Coronary artery (tissue), 2 donors: ENCODE data around the gene DHRS13.

Experiments used
- DNase-seq: peaks from one replicate; pipeline ENCODE4 v3.0.0-alpha.2; 2017; ENCODE audit warnings: low spot score
- H3K27ac ChIP-seq, 2 donors: fragments of 200-600 bp; sonication (generic); one replicate each; pipeline ENCODE4 v1.5.1; 2016 to 2019
- H3K4me3 ChIP-seq: fragments of 200-600 bp; sonication (generic); 2 replicates; pipeline ENCODE4 v1.5.1; 2016; ENCODE audit warnings: mild to moderate bottlenecking, moderate library complexity
- TF ChIP-seq, protein P1 (sequence below): fragments of 200-600 bp; sonication (generic); IDR thresholded peaks from one replicate; pipeline ENCODE4 v1.5.1; 2019; ENCODE audit warnings: antibody characterized with exemption

Gene DHRS13

DNA sequence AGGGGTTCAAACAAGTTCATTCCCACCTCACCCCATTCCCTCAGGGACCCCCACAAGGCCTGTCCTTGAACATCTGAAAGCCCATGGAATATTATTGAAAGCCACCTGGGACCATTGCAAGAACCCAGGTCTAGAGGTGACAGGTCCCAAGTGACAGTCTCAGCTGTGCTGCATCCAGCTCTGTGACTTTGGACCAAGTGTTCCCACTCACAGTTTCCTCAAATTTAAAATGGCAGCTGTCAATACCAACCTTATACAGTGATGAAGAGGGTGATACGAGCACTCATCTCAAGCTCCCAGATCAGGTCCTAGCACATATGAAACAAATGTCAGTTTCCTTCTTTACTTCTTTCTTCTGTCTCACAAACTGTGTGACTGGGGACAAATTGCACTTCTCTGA lies 38.9 kb downstream of the DHRS13 start:
- Histone ChIP-seq H3K27ac (no peak overlapping the region), H3K4me3 (no peak overlapping the region)
- DNase-seq: no peak
- TF ChIP-seq, protein P1, sequence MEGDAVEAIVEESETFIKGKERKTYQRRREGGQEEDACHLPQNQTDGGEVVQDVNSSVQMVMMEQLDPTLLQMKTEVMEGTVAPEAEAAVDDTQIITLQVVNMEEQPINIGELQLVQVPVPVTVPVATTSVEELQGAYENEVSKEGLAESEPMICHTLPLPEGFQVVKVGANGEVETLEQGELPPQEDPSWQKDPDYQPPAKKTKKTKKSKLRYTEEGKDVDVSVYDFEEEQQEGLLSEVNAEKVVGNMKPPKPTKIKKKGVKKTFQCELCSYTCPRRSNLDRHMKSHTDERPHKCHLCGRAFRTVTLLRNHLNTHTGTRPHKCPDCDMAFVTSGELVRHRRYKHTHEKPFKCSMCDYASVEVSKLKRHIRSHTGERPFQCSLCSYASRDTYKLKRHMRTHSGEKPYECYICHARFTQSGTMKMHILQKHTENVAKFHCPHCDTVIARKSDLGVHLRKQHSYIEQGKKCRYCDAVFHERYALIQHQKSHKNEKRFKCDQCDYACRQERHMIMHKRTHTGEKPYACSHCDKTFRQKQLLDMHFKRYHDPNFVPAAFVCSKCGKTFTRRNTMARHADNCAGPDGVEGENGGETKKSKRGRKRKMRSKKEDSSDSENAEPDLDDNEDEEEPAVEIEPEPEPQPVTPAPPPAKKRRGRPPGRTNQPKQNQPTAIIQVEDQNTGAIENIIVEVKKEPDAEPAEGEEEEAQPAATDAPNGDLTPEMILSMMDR: no peak

DNA sequence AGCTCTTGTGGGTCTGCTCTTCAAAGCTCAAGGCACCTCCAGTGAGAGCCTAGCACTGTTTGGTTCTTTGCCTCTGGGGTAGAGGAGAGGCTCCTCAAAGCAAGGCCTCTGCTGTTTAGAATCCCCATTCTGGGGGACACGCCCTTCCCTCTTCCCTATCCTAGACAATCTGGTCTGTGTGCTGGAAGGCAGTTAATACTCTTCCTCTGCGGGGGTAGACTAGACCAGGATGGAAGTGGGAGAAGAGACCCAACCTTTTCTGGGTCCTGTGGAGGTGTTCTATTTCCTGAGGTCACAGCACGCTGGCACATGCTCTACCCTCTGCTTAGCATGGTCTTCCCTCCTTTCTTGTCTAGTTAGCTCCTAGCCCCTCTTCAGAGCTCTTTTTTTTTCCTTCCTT lies 40.3 kb downstream of the DHRS13 start:
- TF ChIP-seq, protein P1: no peak
- Histone ChIP-seq H3K4me3 (no peak overlapping the region), H3K27ac (no peak overlapping the region)
- no peak for DNase-seq

DNA sequence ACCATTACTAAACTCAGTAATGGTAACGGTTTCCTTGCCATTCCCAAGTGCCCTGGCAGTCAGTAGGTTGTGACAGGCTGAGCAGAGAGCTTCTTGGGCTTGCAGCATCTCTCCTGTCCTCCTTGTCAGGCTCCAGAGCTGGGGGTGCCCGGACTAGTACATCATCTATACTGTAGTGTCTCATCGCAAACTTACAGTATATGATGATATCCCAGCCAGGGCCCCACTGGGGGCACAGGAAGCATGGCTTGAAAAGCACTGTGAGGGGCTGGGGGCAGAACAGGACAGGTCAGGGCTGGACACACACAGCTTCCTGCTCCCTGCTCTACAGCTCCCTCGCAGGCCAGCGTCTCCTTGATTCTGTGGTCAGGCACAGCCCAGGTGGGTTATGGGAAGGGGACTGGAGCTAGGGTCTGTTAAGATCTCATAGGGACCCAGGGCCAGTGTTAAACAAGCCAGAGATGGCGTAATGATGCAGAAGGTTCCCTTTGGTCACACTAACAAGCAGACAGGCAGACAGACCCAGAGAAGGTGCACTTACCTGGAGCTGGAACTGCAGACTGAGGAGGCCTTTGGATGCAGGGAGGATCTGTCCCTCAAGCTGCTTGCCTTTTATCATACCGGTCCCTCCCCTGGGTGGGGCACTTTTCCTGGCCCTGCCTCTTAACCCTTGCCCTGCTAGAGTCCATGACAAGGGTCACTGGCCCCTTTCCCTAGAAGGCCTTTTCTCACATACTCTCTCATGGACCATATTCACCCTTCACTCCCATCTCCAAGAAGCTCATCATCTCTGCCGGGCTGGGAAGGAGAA lies 41.3 kb downstream of the DHRS13 start:
- Histone ChIP-seq H3K27ac (no peak overlapping the region), H3K4me3 (no peak overlapping the region)
- TF ChIP-seq, protein P1: no peak
- DNase-seq: no peak

DNA sequence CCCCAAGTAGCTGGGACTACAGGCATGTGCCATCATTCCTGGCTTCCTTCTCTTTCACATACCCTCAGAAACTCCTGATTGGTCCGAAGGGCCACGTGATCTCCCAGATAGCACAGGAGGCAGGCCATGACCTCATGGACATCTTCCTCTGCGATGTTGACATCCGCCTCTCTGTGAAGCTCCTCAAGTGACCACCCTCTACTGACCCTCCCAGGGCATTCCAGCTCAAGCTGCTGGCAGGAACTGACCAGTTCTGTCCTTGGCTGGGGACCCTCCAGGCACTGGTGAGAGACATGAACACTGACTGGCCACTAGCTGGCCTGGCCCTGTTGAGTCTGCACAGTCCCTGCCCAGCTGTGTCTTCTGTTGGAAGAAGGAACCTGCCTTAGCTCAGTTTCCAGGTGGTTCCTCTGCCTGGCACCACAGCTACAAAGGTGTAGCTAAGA lies 42.5 kb downstream of the DHRS13 start:
- TF ChIP-seq, protein P1: no peak
- H3K4me3 ChIP-seq: no peak overlapping the region
- DNase-seq: no peak

DNA sequence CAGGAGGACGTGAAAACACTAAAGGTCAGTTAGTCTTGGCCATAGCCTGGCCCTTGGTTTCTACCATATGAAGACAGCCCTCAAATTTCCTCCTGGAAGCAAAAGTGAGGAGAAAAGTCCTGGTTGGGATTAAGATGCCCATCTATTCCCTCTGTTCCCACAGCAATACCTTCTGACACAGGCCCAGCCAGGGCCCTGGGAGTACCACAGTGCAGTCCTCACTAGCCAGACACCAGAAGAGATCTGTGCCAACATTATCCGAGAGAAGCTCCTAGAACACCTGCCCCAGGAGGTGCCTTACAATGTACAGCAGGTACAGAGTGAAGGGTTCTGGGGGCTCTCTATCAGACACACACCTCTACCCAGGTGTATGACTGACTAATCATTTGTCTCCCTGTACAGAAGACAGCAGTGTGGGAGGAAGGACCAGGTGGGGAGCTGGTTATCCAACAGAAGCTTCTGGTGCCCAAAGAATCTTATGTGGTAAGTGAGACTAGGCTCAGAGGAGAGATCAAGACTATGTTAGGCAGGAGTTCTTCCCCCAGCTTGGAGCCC lies 44.0 kb downstream of the DHRS13 start:
- no peak overlapping the region for H3K27ac ChIP-seq
- TF ChIP-seq, protein P1: no peak
- DNase-seq: no peak
- no peak overlapping the region for H3K4me3 ChIP-seq

More for the DNA sequence above, 42.5 kb downstream of the DHRS13 start:
- H3K27ac ChIP-seq: no peak overlapping the region

DNA sequence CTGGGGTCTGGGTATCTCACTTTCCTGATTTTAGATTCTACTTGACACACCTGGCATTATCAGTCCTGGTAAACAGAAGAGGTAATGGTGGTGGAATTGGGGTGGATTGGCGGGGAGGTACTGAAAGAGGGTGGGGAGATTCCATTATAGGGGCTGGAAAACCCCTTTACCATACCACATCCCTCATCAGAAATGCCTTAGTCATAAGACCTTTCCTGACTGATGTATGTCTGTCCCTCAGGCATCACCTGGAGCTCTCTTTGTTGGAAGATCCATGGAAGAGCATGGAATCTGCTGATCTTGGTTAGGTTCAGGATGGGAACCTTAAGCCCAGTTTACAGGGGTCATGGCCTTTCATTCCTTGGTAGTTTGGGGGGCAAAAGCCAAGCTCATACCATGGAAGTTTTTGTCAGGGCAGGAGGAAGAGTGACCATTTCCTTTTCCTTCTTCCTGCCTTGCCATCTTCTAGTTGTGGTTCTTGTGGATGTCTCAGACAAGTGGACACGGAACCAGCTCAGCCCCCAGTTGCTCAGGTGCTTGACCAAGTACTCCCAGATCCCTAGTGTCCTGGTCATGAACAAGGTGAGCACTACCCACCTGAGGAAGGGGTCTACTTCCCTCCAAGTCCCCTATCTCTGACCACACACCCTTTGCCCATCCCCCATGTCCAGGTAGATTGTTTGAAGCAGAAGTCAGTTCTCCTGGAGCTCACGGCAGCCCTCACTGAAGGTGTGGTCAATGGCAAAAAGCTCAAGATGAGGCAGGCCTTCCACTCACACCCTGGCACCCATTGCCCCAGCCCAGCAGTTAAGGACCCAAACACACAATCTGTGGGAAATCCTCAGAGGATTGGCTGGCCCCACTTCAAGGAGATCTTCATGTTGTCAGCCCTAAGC lies 44.7 kb downstream of the DHRS13 start:
- DNase-seq: no peak
- Histone ChIP-seq H3K27ac (no peak overlapping the region), H3K4me3 (no peak overlapping the region)
- TF ChIP-seq, protein P1: no peak
